K562 (cell line): ENCODE results near the gene TCHP. TPM values are rescaled to one million over a fixed set of nuclear protein-coding genes. Genes with fewer than 3 reads are reported as not detected.
A peak's percentile ranks its signal among the peaks of the same experiment; 100 is the strongest.

ENCODE experiments used
- CXXC5 ChIP-seq: fragments of 250-450 bp; sonication (Bioruptor Pico); IDR thresholded peaks from 2 replicates; pipeline ENCODE4 v1.8.0; 2022; ENCODE audit warnings: inconsistent platforms, mild to moderate bottlenecking, moderate library complexity
- E2F3 ChIP-seq: fragments of 250-450 bp; sonication (Bioruptor Pico); IDR thresholded peaks from 2 replicates; pipeline ENCODE4 v1.4.0; 2020; ENCODE audit warnings: mild to moderate bottlenecking
- EWSR1 ChIP-seq: fragments of 450-650 bp; IDR thresholded peaks from 2 replicates; pipeline ENCODE4 v1.6.1; 2018; ENCODE audit warnings: borderline replicate concordance, mild to moderate bottlenecking, low read depth, moderate library complexity; ENCODE audit not compliant: partially characterized antibody
- HSF4 ChIP-seq: fragments of 250-450 bp; sonication (Bioruptor Pico); IDR thresholded peaks from 2 replicates; pipeline ENCODE4 v2.1.2; 2022; ENCODE audit warnings: mild to moderate bottlenecking, moderate library complexity, borderline replicate concordance
- ILK ChIP-seq: fragments of 450-650 bp; IDR thresholded peaks from 2 replicates; pipeline ENCODE4 v1.6.1; 2016; ENCODE audit warnings: missing genetic modification characterization, low read depth, mild to moderate bottlenecking, missing compliant biosample characterization, moderate library complexity, borderline replicate concordance
- MCM2 ChIP-seq: fragments of 450-650 bp; IDR thresholded peaks from 2 replicates; pipeline ENCODE4 v1.6.1; 2017; ENCODE audit warnings: low read depth, mild to moderate bottlenecking
- MYC ChIP-seq, 2 experiments: fragments of 250-450 bp in 1 of 2; sonication (Bioruptor Pico) in 1 of 2; IDR thresholded peaks; 2 replicates each; pipeline versions ENCODE4 v1.5.1 to v1.6.1; 2012 to 2021; ENCODE audit warnings: low read depth in 2 of 2, borderline replicate concordance in 1 of 2, improper control_type of control experiment in 1 of 2, low read length in 1 of 2, mild to moderate bottlenecking in 1 of 2, moderate library complexity in 1 of 2
- NCOA2 ChIP-seq, 2 experiments: fragments of 450-650 bp; IDR thresholded peaks; 2 replicates each; pipeline ENCODE4 v1.6.1; 2018; ENCODE audit warnings: mild to moderate bottlenecking in 2 of 2, moderate library complexity in 1 of 2; ENCODE audit not compliant: partially characterized antibody in 2 of 2
- PHF21A ChIP-seq: fragments of 450-650 bp; IDR thresholded peaks from 2 replicates; pipeline ENCODE4 v1.6.1; 2017; ENCODE audit warnings: low read depth, borderline replicate concordance
- RBBP5 ChIP-seq: fragments of 200-600 bp; sonication (generic); IDR thresholded peaks from 2 replicates; pipeline ENCODE4 v1.6.1; 2012; ENCODE audit warnings: borderline replicate concordance, mild to moderate bottlenecking, low read length, control low read depth, inconsistent platforms; ENCODE audit not compliant: insufficient read depth, poor library complexity, severe bottlenecking
- SMARCA4 ChIP-seq: fragments of 450-650 bp; IDR thresholded peaks from 2 replicates; pipeline ENCODE4 v1.6.1; 2016
- TARDBP ChIP-seq: fragments of 450-650 bp; IDR thresholded peaks from 2 replicates; pipeline ENCODE4 v1.6.1; 2016
- TGIF2 ChIP-seq: sonication (generic); formaldehyde crosslinking; IDR thresholded peaks from 2 replicates; pipeline ENCODE4 v1.8.1; 2022; ENCODE audit warnings: mild to moderate bottlenecking, missing genetic modification reagents, moderate library complexity
- ZNF232 ChIP-seq: sonication (generic); formaldehyde crosslinking; IDR thresholded peaks from 2 replicates; pipeline ENCODE4 v1.8.0; 2022; ENCODE audit warnings: mild to moderate bottlenecking, missing genetic modification reagents
- ZNF584 ChIP-seq: fragments of 200-800 bp; sonication (Bioruptor generic); IDR thresholded peaks from 2 replicates; pipeline ENCODE4 v1.6.1; 2016; ENCODE audit warnings: low read depth, mild to moderate bottlenecking, missing genetic modification characterization, missing compliant biosample characterization
- ZNF79 ChIP-seq: fragments of 250-450 bp; sonication (Bioruptor Pico); IDR thresholded peaks from 2 replicates; pipeline ENCODE4 v1.4.0; 2020; ENCODE audit warnings: low read depth, mild to moderate bottlenecking, moderate library complexity
- polyA plus RNA-seq, 8 experiments: library from polyadenylated mRNA; depleted of rRNA in 4 of 8; stranded (reverse) in 5 of 8; unstranded in 3 of 8; fragments of >200 nt; fragmentation: Nextera tagmentation in 2 of 8; fragmentation: Illumina TruSeq in 1 of 8; extraction: Ambion mirVana in 2 of 8; extraction: Trizol in 1 of 8; gene quantifications; 2 replicates each; pipeline versions ENCODE4 v1.2.1 to v1.2.3, GENCODE V29; 2011 to 2014; ENCODE audit warnings: inconsistent platforms in 1 of 8, missing spikeins in 1 of 8
- total RNA-seq, 7 experiments: library from RNA; depleted of rRNA in 6 of 7; stranded (reverse); fragments of >200 nt in 6 of 7; fragmentation: Illumina TruSeq in 2 of 7; extraction: Trizol in 2 of 7; gene quantifications; 2 replicates each; pipeline versions ENCODE4 v1.2.1 to v1.2.3, GENCODE V29; 2011 to 2021; ENCODE audit warnings: low replicate concordance in 1 of 7
- TF ChIP-seq, protein P1 (sequence below), 2 experiments: fragments of 450-650 bp; IDR thresholded peaks; 2 replicates each; pipeline ENCODE4 v1.6.1; 2018; ENCODE audit warnings: mild to moderate bottlenecking in 2 of 2, low read depth in 1 of 2; ENCODE audit not compliant: partially characterized antibody in 2 of 2
- TF ChIP-seq, protein P2 (sequence below): sonication (generic); formaldehyde crosslinking; IDR thresholded peaks from 2 replicates; pipeline ENCODE4 v1.8.0; 2022; ENCODE audit warnings: missing genetic modification reagents, mild to moderate bottlenecking, borderline replicate concordance
- TF ChIP-seq, protein P3 (sequence below): sonication (generic); formaldehyde crosslinking; IDR thresholded peaks from 2 replicates; pipeline ENCODE4 v1.4.0; 2020; ENCODE audit warnings: mild to moderate bottlenecking, missing genetic modification reagents

Gene TCHP
- total and polyA plus RNA-seq, 9 of the 15 experiments (the other 6 are each of a cell fraction or from before 2014, with no cell fraction given): 3.4 to 30.4 (median 19.7) TPM

DNA sequence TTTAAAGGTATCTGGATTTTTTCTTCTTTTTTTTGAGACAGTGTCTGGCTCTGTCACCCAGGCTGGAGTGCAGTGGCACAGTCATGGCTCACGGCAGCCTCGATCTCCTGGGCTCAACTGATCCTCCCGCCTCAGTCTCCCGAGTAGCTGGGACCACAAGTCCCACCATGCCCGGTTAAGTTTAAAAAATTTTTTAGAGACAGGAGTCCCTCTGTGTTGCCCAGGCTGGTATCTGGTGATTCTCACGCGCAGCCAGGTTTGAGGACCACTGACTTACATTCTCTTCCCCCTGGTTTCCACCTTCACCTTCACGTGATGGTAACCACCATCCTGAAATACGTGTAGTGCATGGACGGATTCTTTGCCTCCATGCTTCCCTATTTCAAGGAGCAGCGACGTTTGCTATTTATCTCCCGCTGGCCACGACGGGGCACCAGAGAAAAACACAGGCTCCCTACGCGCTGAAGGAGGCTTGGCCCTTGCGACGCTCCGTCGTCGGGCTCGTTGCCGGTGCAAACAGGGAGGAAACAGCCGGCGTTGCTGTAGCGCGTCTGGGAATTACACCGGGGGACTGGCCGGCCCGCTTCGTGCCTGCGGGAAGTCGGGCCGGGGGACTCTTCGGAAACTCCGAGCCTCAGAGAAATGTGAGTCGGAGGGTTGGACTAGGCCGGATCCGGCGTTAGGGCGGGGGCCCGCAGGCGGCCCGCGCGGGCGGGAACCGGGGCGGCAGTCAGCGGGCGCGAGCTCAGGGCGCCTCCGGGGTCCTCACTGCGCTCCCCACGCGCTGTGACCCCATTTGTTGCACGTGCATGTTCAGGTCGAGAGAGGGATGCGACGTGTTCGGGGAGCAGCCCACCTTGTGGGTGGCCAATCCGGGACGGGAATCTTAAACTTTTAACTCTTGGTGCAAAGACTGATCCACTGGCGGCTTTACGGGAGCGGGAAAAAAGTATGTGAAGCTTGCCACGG, at the start of gene TCHP (continued):
- no peak for TF ChIP-seq EWSR1
- peak; percentile 37; the same call in 1 of the 2 replicates for TF ChIP-seq PHF21A
- no peak for TF ChIP-seq ZNF584 (CRISPR knock-in tag)
- TF ChIP-seq, protein P1, sequence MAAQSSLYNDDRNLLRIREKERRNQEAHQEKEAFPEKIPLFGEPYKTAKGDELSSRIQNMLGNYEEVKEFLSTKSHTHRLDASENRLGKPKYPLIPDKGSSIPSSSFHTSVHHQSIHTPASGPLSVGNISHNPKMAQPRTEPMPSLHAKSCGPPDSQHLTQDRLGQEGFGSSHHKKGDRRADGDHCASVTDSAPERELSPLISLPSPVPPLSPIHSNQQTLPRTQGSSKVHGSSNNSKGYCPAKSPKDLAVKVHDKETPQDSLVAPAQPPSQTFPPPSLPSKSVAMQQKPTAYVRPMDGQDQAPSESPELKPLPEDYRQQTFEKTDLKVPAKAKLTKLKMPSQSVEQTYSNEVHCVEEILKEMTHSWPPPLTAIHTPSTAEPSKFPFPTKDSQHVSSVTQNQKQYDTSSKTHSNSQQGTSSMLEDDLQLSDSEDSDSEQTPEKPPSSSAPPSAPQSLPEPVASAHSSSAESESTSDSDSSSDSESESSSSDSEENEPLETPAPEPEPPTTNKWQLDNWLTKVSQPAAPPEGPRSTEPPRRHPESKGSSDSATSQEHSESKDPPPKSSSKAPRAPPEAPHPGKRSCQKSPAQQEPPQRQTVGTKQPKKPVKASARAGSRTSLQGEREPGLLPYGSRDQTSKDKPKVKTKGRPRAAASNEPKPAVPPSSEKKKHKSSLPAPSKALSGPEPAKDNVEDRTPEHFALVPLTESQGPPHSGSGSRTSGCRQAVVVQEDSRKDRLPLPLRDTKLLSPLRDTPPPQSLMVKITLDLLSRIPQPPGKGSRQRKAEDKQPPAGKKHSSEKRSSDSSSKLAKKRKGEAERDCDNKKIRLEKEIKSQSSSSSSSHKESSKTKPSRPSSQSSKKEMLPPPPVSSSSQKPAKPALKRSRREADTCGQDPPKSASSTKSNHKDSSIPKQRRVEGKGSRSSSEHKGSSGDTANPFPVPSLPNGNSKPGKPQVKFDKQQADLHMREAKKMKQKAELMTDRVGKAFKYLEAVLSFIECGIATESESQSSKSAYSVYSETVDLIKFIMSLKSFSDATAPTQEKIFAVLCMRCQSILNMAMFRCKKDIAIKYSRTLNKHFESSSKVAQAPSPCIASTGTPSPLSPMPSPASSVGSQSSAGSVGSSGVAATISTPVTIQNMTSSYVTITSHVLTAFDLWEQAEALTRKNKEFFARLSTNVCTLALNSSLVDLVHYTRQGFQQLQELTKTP (IDR thresholded peaks at IDR 0.05; ENCODE audit: low read depth in 1 of 2, partially characterized antibody in 2 of 2): peak; percentile 32 to 55
- TF ChIP-seq ZNF79: no peak
- no peak for TF ChIP-seq TGIF2
- peak; percentile 96 for TF ChIP-seq RBBP5
- TF ChIP-seq, protein P2, sequence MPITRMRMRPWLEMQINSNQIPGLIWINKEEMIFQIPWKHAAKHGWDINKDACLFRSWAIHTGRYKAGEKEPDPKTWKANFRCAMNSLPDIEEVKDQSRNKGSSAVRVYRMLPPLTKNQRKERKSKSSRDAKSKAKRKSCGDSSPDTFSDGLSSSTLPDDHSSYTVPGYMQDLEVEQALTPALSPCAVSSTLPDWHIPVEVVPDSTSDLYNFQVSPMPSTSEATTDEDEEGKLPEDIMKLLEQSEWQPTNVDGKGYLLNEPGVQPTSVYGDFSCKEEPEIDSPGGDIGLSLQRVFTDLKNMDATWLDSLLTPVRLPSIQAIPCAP (CRISPR knock-in tag): no peak
- TF ChIP-seq SMARCA4: peak; percentile 78
- peak; percentile 85 for TF ChIP-seq E2F3 (CRISPR knock-in tag)
- TF ChIP-seq, protein P3, sequence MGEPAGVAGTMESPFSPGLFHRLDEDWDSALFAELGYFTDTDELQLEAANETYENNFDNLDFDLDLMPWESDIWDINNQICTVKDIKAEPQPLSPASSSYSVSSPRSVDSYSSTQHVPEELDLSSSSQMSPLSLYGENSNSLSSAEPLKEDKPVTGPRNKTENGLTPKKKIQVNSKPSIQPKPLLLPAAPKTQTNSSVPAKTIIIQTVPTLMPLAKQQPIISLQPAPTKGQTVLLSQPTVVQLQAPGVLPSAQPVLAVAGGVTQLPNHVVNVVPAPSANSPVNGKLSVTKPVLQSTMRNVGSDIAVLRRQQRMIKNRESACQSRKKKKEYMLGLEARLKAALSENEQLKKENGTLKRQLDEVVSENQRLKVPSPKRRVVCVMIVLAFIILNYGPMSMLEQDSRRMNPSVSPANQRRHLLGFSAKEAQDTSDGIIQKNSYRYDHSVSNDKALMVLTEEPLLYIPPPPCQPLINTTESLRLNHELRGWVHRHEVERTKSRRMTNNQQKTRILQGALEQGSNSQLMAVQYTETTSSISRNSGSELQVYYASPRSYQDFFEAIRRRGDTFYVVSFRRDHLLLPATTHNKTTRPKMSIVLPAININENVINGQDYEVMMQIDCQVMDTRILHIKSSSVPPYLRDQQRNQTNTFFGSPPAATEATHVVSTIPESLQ: no peak
- peak; percentile 88 for TF ChIP-seq CXXC5 (CRISPR knock-in tag)
- peak; percentile 71; the same call in 1 of the 2 replicates for TF ChIP-seq TARDBP
- no peak for TF ChIP-seq ILK (tag)
- TF ChIP-seq MCM2: no peak
- TF ChIP-seq ZNF232 (CRISPR knock-in tag): no peak; the same call in 1 of the 2 replicates
- no peak for TF ChIP-seq HSF4 (CRISPR knock-in tag)
- peak in 1 of 2 experiments; percentile 66 for TF ChIP-seq NCOA2 (IDR thresholded peaks at IDR 0.05; ENCODE audit: partially characterized antibody in 2 of 2)
- TF ChIP-seq MYC (IDR thresholded peaks at IDR 0.05; ENCODE audit: low read depth, low read length): peak; percentile 76
- TF ChIP-seq MYC (CRISPR knock-in tag; IDR thresholded peaks at IDR 0.05; ENCODE audit: borderline replicate concordance, low read depth): no peak
